GM23248 (cell line): ENCODE results near the gene HELZ2. TPM values are rescaled to one million over a fixed set of nuclear protein-coding genes. Genes with fewer than 3 reads are reported as not detected.

Experiments used
- DNase-seq: peaks from one replicate; pipeline ENCODE4 v3.0.0-alpha.2; 2015
- H2AFZ ChIP-seq: fragments of 200-600 bp; sonication (generic); 2 replicates; pipeline ENCODE4 v1.6.1; 2016; ENCODE audit warnings: antibody characterized with exemption
- H3F3A ChIP-seq: fragments of 200-600 bp; sonication (generic); 2 replicates; pipeline ENCODE4 v1.6.1; 2016; ENCODE audit warnings: mild to moderate bottlenecking, antibody characterized with exemption, mixed run types; ENCODE audit not compliant: insufficient read depth
- H3K27ac ChIP-seq: fragments of 200-600 bp; sonication (generic); 2 replicates; pipeline ENCODE4 v1.5.1; 2016; ENCODE audit warnings: mild to moderate bottlenecking
- H3K27me3 ChIP-seq: fragments of 200-600 bp; sonication (generic); replicated peaks from 2 replicates; pipeline ENCODE4 v1.6.1; 2016; ENCODE audit warnings: mild to moderate bottlenecking; ENCODE audit not compliant: insufficient read depth
- H3K36me3 ChIP-seq: fragments of 200-600 bp; sonication (generic); 2 replicates; pipeline ENCODE4 v1.6.1; 2016; ENCODE audit warnings: low read depth, mild to moderate bottlenecking
- H3K4me1 ChIP-seq: fragments of 200-600 bp; sonication (generic); 2 replicates; pipeline ENCODE4 v1.6.1; 2016; ENCODE audit warnings: mild to moderate bottlenecking; ENCODE audit not compliant: insufficient read depth
- H3K4me2 ChIP-seq: fragments of 200-600 bp; sonication (generic); one replicate; pipeline ENCODE4 v1.6.1; 2016; ENCODE audit warnings: mild to moderate bottlenecking; ENCODE audit not compliant: unreplicated experiment
- H3K4me3 ChIP-seq: fragments of 200-600 bp; sonication (generic); 2 replicates; pipeline ENCODE4 v1.5.1; 2016; ENCODE audit warnings: mild to moderate bottlenecking
- H3K79me2 ChIP-seq: fragments of 200-600 bp; sonication (generic); 2 replicates; pipeline ENCODE4 v1.6.1; 2016; ENCODE audit warnings: mild to moderate bottlenecking; ENCODE audit not compliant: insufficient read depth
- H3K9ac ChIP-seq: fragments of 200-600 bp; sonication (generic); 2 replicates; pipeline ENCODE4 v1.6.1; 2016; ENCODE audit warnings: mild to moderate bottlenecking
- H3K9me2 ChIP-seq: fragments of 200-600 bp; sonication (generic); 2 replicates; pipeline ENCODE4 v1.6.1; 2016; ENCODE audit warnings: mixed run types, mild to moderate bottlenecking, moderate library complexity; ENCODE audit not compliant: insufficient read depth
- H3K9me3 ChIP-seq: fragments of 200-600 bp; sonication (generic); one replicate; pipeline ENCODE4 v1.6.1; 2017; ENCODE audit warnings: low read depth
- H4K20me1 ChIP-seq: fragments of 200-600 bp; sonication (generic); 2 replicates; pipeline ENCODE4 v1.6.0; 2016; ENCODE audit not compliant: insufficient read depth
- EZH2 ChIP-seq: fragments of 200-600 bp; sonication (generic); IDR thresholded peaks from 2 replicates; pipeline ENCODE4 v1.6.1; 2018; ENCODE audit warnings: antibody characterized with exemption, mild to moderate bottlenecking; ENCODE audit not compliant: insufficient read depth, poor library complexity, severe bottlenecking
- EZH2phosphoT487 ChIP-seq: fragments of 200-600 bp; sonication (generic); IDR thresholded peaks from 2 replicates; pipeline ENCODE4 v1.6.1; 2018; ENCODE audit warnings: antibody characterized with exemption, moderate library complexity, mild to moderate bottlenecking, low read depth; ENCODE audit not compliant: insufficient read depth
- WGBS, 2 experiments: methylation state at CpG; one replicate each; pipeline ENCODE4 v1.1.6; 2015 to 2017; ENCODE audit warnings: low lambda C conversion rate in 2 of 2, low coverage in 1 of 2; ENCODE audit errors: missing lambda C conversion rate in 2 of 2; 5-methylcytosine and 5-hydroxymethylcytosine counted together
- in situ Hi-C: fragments of 300-500 bp; cut with MboI; formaldehyde crosslinking; loops from 2 replicates; pipeline ENCODE4 v1.15.0; 2020
- polyA plus RNA-seq: library from polyadenylated mRNA; unstranded; fragments of >200 nt; fragmentation: Nextera tagmentation; extraction: Ambion mirVana; gene quantifications from 2 replicates; pipeline ENCODE4 v1.2.1, GENCODE V29; 2016
- total RNA-seq: library from RNA; depleted of rRNA; stranded (reverse); fragments of >200 nt; shearing (Covaris generic); gene quantifications from 2 replicates; pipeline ENCODE4 v1.2.3, GENCODE V29; 2014

Gene HELZ2
- total and polyA plus RNA-seq, 2 experiments from 2014 or later = 3.0 to 17.5 TPM

DNA sequence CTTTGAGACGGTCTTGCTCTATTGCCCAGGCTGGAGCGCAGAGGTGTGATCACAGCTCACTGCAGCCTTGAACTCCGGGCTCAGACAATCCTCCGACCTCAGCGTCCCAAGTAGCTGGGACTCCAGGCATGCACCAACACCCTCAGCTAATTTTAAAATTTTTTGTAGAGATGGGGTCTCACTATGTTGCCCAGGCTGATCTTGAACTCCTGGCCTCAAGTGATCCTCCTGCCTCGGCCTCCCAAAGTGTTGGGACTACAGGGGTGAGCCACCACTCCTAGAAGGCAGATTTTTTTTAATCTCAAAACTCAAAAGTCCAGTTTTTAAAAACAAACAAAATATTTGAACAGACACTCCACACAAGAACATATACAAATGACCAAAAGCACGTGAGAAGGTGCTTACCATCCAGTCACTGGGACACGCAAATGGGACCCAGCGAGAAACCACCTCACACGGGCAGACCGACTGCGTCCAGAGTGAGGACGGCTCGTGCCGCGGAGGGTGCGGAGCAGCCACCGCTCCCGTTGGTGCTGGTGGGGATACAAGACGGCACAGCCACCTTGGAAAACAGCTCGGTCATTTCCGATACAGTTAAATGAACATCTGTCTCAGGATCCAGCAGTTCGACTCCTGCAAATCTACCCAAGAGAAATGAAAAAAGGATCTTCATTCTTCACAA lies 8.5 kb upstream of the HELZ2 start:
- in situ Hi-C loops = no loop called here

DNA sequence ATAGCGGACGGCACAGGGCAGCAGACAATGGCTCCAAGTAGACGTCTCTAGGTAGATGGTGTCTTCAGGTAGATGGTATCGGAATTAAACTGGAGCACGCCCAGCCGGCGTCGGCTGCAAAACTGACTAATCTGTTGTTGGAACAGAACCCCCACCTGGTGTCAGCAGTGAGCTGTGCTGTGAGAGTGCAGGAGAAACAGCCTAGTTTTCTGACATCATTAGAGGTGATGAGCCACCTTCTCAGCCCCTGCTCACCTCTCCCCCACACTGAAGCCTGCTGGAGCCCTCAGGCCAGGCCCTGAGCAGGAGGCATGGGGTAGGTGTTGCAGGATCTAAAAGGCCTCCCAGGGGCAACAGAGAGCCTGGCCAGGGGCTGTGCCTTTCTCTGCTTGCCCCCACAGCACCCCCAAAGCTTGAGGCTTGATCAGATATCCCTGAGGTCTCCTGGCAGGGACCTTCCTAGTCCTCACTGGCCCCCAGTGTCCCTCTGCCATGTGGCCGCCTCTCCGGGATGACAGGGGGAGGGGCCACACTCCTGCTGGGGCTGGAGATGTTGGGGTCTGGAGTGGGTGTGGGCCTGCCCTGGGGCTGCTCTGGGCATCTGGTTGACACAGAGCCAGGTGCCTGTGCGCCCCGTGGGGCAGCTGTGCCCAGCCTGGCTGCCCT lies 6.9 kb upstream of the HELZ2 start:
- no peak overlapping the region for H3K4me3 ChIP-seq
- H3K9me2 ChIP-seq = no peaks in the 10 kb centered on the region
- 74 to 79% methylated on average over 10 to 12 of the region's 12 CpGs for WGBS, 2 experiments
- H3F3A ChIP-seq = peaks cover 2% of the 10 kb centered on the region; the same call in 1 of the 2 replicates
- no peak for TF ChIP-seq EZH2phosphoT487
- TF ChIP-seq EZH2 = no peak
- no peak overlapping the region for H3K27ac ChIP-seq
- H3K9me3 ChIP-seq = no peaks in the 10 kb centered on the region
- H3K9ac ChIP-seq = no peak overlapping the region
- no peaks in the 10 kb centered on the region for H4K20me1 ChIP-seq
- no peak overlapping the region for H2AFZ ChIP-seq
- peak; percentile 49 for DNase-seq
- no peak overlapping the region for H3K4me2 ChIP-seq
- no peaks in the 10 kb centered on the region for H3K36me3 ChIP-seq
- H3K79me2 ChIP-seq = no peaks in the 10 kb centered on the region
- H3K4me1 ChIP-seq = no peaks in the 10 kb centered on the region
- no peaks in the 10 kb centered on the region for H3K27me3 ChIP-seq
- in situ Hi-C loops = no loop called here

More for the DNA sequence above, 8.5 kb upstream of the HELZ2 start:
- Histone ChIP-seq H3K4me1 (no peaks in the 10 kb centered on the region), H3K9me2 (no peaks in the 10 kb centered on the region), H3F3A (no peaks in the 10 kb centered on the region), H3K4me3 (no peak overlapping the region), H3K36me3 (no peaks in the 10 kb centered on the region; the same call in 1 of the 2 replicates), H3K9ac (no peak overlapping the region), H3K9me3 (no peaks in the 10 kb centered on the region), H3K4me2 (no peak overlapping the region), H3K27me3 (no peaks in the 10 kb centered on the region), H2AFZ (0 out of 2 replicates have a peak overlapping the region, but pooled peaks have one; percentile 15), H3K27ac (no peak overlapping the region), H4K20me1 (no peaks in the 10 kb centered on the region), H3K79me2 (no peaks in the 10 kb centered on the region)
- no peak for DNase-seq
- 79 to 81% methylated on average over 23 of the region's 23 CpGs for WGBS, 2 experiments
- TF ChIP-seq EZH2phosphoT487 (no peak), EZH2 (no peak)

DNA sequence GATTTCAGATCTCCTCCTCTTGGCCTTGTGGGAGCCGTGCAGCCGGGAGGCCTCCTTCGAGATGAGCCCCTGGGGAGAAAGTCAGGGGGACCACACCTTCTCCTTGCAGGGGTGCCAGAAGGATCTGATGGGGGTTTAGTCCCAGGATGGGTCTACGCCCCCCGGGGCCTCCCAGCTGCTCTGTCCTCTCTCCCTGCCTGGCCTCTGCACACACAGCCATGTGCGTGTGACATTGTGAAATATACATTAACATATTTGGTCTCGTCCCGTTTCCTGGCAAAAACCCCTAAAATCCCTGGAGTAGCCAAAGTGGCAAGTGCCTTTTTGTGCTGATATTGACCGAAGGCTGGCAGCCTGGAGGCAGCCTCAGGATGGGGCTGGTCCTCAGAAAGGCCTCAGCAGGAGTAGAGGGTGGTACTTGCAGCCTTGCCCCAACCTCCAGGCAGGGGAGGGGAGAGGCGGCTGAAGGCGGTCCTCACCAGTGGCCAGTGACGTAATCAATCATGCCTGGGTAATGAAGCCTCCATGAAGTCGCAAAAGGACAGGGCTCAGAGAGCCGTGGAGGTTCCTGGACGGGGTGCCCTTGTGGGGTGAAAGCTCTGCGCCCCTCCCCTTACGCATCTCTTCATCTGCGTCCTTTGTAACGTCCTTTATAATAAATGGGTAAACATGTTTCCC lies 5.1 kb upstream of the HELZ2 start:
- Histone ChIP-seq H3K36me3 (no peaks in the 10 kb centered on the region), H3K4me3 (no peak overlapping the region), H3K4me1 (0 out of 2 replicates have a peak, but pooled peaks cover 10% of the 10 kb centered on the region), H2AFZ (no peak overlapping the region), H3K9me2 (no peaks in the 10 kb centered on the region), H3K9me3 (no peaks in the 10 kb centered on the region), H3K79me2 (no peaks in the 10 kb centered on the region), H3K4me2 (no peak overlapping the region), H3K27ac (no peak overlapping the region), H3F3A (peaks cover 15% of the 10 kb centered on the region; the same call in 1 of the 2 replicates), H3K9ac (no peak overlapping the region), H3K27me3 (no peaks in the 10 kb centered on the region), H4K20me1 (no peaks in the 10 kb centered on the region)
- in situ Hi-C loops = no loop called here
- TF ChIP-seq EZH2 = no peak
- no peak for TF ChIP-seq EZH2phosphoT487
- WGBS, 2 experiments = 75 to 77% methylated on average over 19 of the region's 19 CpGs
- DNase-seq = no peak

DNA sequence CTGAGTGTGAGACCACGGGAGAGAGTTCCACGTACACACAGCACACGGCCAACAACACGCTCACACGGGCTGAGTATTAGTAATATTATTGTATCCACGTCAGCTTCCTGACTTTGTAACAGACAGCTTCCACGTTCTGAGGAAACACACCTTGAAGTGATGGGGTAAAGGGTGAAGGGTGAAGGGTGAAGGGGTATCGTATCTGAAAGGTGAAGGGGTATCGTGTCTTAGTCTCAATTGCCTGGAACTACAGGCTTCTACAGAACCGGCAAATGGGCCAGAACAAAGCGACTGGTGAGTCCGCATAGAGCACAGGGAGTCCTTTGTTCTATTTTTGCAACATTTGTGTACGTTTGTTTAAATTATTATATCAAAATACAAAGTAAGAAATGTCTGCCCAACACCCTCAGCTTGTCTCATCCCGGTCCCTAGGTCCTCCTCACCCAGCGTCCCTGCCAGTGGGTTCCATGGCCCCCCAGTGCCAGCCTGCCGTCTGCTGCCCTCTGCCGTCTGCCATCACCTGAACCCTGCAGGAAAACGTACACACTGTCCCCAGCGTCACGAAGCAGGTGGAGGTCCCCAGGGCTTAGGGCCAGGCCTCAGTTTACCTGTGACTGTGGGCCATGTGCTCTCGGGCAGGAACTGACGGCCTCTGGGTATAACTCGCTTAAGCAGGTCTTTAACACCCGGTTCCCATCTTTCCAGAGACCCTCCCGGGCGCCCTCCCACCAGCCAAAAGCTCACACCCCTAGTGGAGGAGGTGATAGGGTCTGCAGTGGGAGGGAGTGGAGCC lies 4.4 kb upstream of the HELZ2 start:
- peaks cover 15% of the 10 kb centered on the region; the same call in 1 of the 2 replicates for H3F3A ChIP-seq
- 0 out of 2 replicates have a peak, but pooled peaks cover 2% of the 10 kb centered on the region for H3K79me2 ChIP-seq
- H3K4me1 ChIP-seq = 0 out of 2 replicates have a peak, but pooled peaks cover 10% of the 10 kb centered on the region
- TF ChIP-seq EZH2 = no peak
- in situ Hi-C loops = no loop called here
- H4K20me1 ChIP-seq = no peaks in the 10 kb centered on the region
- no peak overlapping the region for H3K27ac ChIP-seq
- no peak overlapping the region for H3K4me2 ChIP-seq
- H3K9ac ChIP-seq = no peak overlapping the region
- H3K36me3 ChIP-seq = no peaks in the 10 kb centered on the region
- H3K9me2 ChIP-seq = no peaks in the 10 kb centered on the region
- H3K4me3 ChIP-seq = no peak overlapping the region
- 71 to 73% methylated on average over 26 of the region's 26 CpGs for WGBS, 2 experiments
- DNase-seq = no peak
- H3K27me3 ChIP-seq = no peaks in the 10 kb centered on the region
- no peaks in the 10 kb centered on the region for H3K9me3 ChIP-seq
- H2AFZ ChIP-seq = no peak overlapping the region
